ENCODE measurements around the gene EPHB2.
"Not testable (repeated sequence)": the region's sequence is repeated elsewhere in the genome, so short reads cannot be mapped to it uniquely, and the experiment has no call there.

Gene EPHB2

GRCh38 chr1:22710701-22711049 is at the start of gene EPHB2:
EPHB2 (plus strand) TSS chr1:22710839; CDS start chr1:22710983, 144 bp downstream.
- no peak for DNase-seq

- DNase-seq: no peak
Measured at GRCh38 chr1:22661880-22662279, 48.8 kb upstream of the EPHB2 start.

- DNase-seq: no peak
Measured at GRCh38 chr1:22662318-22662717, 48.3 kb upstream of the EPHB2 start.

GRCh38 chr1:22662986-22663408 is 47.6 kb upstream of the EPHB2 start:
- DNase-seq: no peak

GRCh38 chr1:22665752-22666151 is 44.9 kb upstream of the EPHB2 start:
- DNase-seq: no peak

DNA sequence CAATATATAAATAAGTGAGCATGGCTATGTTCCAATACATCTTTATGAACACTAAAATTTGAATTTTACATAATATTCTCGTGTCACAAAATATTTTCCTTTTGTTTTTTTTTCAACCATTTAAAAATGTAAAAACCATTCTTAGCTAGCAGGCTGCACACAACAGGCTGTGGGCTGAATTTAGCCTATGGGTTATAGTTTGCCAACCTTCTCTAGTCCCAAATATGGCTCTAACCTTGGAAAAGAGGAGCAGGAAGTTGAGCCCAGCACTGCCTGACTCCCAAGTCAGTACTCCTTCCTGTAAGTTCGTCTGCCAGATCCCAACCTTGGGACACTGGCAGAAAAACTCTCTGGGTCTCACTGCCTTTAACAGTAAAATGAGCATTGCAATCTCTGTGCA is 44.2 kb upstream of the EPHB2 start:
- no peak for DNase-seq

- not testable (repeated sequence) for DNase-seq
Measured at GRCh38 chr1:22668840-22669239, 41.8 kb upstream of the EPHB2 start.

DNA sequence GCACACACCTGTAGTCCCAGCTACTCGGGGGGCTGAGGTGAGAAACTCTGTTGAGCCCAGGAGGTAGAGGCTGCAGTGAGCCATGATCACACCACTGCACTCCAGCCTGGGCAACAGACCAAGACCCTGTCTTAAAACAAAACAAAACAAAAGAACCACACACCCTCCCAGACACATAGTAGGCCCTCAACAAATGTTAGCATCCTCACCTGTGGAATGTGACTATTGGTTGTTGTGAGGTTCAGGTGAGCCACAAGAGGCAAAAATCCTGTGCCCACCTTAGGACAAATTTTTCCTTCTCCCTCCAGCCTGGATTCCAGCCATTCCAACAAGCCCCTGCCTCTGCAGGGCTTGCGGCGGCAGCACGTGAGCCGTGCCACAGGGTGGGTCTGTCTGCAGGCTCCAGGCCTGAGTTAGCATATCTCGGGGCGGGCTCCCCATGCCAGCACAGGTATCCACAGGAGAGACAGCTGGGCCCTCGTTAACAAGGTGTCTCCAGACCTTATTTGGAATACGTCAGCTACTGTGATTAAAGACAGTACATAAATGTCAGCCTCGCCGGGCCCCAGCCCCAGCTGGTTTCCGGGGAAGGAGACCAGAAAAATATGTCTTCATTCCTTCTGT is 40.2 kb upstream of the EPHB2 start:
- no peak for DNase-seq

DNA sequence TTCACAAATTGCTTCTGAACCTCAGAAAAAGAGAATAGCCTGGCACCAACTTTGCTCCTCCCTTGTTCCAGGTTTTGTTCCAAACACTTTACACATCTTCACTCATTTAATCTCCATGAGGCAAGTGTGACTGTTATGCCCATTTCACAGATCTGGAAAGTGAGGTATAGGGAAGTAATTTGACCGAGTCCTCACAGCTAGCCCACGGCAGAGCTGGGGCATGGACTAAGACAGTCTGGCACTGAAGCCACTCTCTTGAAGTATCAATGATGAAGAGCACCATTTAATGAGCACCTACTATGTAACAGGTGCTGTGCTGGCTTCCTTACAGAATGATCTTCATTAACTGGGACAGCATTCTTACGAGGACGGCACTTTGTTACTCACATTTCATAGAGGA is 38.6 kb upstream of the EPHB2 start:
- no peak for DNase-seq

DNA sequence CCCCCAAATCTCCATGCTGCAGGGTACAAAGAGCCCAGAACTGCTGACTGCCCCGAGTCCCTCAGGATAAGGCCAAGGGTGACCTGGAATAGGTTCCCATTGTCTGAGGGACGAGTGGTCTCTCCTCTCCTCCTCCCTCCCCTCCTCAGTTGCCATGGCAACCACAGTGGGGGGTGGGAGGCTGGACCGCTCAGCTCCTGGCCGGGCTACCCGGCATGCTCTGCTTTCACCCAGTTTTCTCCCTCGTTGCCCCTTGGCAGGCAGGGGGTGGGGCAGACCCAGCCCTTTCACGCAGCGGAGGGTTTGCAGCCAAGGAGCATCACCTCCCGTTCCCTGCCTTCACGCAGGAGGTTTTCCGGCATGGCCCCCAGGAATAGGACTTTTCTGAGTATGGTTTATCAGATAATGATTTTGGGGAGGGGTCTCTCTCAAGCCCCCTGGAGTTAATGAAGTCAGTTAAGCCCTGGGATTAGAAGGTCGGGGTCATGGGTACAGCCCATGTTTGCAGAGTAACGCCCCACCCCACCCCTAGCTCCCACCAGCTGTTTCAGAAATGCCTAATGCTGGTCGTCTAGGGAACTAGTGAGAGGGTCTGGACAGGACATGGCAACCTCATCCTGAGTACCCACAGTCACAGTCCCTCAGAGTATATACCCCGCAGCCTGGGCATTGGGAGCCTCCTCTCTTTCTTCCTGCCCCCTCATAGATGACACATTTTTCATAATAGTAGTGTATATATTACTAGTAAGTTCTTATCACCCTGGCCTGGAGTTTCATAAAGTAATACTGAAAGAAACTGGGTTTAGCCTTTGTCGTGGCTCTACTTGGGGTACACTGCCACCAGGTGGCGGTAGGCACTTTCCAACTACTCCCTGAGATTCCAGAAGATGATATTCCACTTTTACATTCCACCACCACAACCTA is 36.9 kb upstream of the EPHB2 start:
- no peak for DNase-seq

DNA sequence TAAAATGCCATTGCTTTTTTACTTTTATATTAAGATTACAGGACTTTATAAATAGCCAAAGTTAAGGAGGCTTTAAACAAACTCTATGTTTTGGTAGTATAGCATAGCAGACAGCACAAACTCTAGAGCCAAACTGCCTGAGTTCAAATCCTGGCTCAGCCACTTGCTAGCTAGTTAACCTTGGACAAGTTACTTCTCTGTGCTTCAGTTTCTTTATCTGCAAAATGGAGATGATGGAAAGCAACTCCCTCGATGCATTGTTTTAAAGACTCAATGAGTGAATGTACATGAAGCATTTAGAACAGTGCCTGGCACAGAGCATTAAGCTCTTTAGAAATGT is 36.3 kb upstream of the EPHB2 start:
- DNase-seq: no peak

GRCh38 chr1:22676151-22676550 is 34.5 kb upstream of the EPHB2 start:
- not testable (repeated sequence) for DNase-seq

DNA sequence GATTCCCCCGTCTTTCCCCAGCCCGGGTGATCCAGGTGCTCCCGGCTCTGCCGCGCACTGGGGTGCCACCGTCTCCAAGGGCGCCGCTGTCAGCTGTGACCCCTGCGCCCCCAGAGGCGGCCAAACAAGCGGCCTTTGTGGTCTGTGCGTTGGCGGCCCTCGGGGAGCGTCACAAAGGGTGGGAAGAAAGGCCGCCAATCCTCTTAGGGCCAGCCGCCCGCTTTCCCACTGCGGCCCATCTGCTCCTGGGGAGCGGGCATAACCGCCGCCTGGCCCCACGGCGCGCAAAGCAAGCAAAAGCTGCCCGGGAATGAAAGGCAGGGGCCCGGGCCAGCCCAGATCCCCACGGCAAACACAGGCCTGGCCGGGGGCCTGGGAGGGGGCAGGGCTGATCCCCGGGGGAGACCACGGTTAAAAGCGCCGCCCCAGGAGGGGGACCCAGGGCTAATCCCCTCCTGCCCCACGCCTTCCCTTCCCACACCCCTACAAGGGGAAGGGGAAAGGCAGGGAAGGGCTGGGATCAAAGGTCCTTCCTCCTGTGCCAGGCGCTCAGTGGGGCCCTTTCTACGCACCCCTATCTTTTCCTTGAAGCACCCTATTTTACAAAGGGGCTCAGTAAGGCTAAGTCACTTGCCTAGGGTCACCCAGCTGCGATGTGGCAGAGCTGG is 33.6 kb upstream of the EPHB2 start:
- no peak for DNase-seq

GRCh38 chr1:22677931-22678896 is 32.4 kb upstream of the EPHB2 start:
- no peak for DNase-seq

- peak; percentile 62 for DNase-seq
Measured at GRCh38 chr1:22680726-22681125, 29.9 kb upstream of the EPHB2 start.

DNA sequence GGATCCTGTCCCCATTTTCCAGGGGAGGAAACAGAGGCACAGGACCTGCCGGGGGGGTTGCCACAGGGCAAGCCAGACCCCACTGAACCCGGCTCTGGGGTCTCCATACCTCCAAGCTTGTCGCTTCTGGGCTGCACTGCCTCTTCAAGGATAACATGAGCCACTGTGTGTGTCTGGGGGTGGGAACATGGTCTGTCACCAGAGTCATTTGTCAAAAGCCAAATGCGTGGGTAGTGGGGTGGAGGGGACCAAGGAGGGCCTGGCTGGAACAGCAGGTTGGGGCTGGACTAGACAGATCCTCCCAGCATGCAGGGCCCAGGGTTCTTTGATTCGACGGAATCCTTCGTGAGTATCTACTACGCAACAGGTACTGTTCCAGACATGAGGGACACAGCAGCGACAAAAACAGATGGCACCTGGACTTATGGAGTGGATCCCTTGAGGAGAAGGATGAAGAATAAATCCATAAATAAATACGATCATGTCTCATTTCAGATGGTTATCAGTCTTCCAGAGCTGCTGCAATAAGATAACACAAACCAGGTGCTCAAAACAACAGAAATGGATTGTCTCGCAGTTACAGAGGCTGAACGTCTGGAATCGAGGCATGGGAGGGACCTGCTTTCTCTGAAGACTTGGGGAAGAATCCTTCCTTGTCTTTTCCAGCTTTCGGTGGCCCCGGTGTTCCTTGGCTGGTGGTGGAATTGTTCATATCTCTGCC is 28.9 kb upstream of the EPHB2 start:
- no peak for DNase-seq

GRCh38 chr1:22683547-22683946 is 27.1 kb upstream of the EPHB2 start:
- DNase-seq: no peak

- DNase-seq: no peak
Measured at GRCh38 chr1:22685591-22686059, 25.0 kb upstream of the EPHB2 start.

GRCh38 chr1:22687191-22687590 is 23.4 kb upstream of the EPHB2 start:
- DNase-seq: no peak

GRCh38 chr1:22688466-22688865 is 22.2 kb upstream of the EPHB2 start:
- DNase-seq: no peak

- DNase-seq: peak; percentile 84
Measured at GRCh38 chr1:22689505-22689904, 21.1 kb upstream of the EPHB2 start.

Measured in NCI-H2029 (cell line).